Hepatic stellate cell (primary cell): ENCODE data around the gene RSPO4.
A peak's percentile ranks its signal among the peaks of the same experiment; 100 is the strongest.

Experiments
- DNase-seq: peaks from one replicate; pipeline ENCODE4 v3.0.0; 2011; ENCODE audit warnings: low spot score

The RSPO4 gene

DNA sequence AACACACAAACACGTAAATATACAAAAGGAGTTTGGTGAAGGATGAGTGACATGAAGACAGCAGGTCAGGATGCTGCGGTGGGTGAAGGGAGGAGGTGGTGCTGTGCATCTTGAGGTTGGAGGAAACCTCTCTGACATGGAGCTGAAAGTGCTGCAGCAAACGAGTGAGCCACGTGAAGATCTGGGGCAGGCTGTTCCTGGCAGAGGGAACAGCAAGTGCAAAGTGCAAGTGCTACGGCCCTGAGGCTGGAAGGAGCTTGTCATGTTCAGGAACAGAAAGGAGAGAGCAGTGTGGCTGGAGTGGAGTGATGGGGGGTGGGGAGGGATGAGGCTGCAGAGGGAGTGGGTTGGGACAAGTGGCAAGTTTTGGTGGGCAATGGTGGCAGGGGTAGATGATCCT lies 61.2 kb downstream of the RSPO4 start:
- DNase-seq = no peak

DNA sequence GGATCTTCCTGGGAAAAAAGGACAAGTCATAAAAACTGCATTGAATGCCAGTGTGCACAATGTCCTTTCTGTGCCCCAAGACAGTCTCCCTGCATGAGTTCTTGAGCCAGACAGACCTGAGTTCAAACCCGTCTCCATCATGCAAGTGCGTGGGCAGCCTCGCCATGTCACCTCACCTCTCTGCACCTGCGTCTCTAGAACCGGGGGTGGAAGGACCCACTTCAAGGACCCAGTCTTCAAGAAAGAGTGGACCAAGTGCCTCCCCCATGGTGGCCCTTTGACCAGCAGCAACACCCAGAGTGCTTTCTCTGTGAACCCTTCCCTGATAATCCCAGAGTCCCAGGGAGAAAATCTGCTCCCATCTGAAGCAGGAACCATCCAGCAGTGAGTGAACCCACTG lies 62.5 kb downstream of the RSPO4 start:
- no peak for DNase-seq

DNA sequence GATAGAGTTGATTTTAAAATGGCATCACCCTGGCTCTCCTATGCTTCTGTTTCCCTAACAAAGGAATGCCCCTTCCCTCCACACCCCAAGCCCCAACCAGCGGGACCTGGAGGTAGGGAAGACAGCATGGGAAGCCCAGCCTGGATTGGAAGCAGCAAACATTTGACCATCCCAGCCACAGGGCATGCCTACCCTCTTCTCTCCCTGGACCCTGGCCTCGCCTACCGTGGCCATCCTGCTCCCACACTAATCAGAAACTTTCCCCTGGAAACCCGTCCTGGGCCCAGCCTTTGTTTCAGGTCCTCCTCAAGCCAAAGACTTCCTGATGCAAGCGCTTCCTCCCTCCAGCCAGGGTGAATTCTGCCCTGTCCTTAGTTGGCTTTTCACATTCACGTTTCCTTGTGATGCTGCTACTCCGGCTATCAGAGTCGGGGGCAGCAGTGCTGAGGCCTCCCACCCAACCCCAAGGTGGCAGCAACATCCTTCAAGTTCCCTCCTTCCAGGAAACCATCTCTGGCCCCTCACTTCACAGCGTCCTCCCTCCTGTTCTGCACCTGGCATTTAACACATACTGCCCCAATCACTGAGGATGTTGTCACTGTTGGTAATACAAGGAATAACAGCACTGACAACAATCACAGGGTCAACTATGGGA lies 67.8 kb downstream of the RSPO4 start:
- no peak for DNase-seq

DNA sequence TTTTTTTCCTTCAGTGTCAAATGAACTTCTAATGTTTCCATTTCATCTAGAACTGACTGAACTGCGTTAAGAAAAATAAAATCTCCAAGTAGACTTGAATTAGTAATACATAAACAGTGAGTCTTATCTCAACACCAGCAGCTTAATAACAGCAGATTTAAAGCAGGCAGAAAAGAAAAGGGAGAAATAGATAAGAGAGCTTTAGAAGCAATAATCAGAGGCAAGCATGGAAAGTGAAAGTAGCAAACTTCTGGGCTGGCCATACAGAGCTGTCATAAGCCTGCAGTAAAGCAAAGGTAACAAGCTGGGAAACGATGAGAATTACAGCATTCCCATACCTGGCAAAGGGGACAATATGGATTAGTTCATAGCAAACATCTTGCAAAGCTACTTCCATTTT lies 69.1 kb downstream of the RSPO4 start:
- no peak for DNase-seq

DNA sequence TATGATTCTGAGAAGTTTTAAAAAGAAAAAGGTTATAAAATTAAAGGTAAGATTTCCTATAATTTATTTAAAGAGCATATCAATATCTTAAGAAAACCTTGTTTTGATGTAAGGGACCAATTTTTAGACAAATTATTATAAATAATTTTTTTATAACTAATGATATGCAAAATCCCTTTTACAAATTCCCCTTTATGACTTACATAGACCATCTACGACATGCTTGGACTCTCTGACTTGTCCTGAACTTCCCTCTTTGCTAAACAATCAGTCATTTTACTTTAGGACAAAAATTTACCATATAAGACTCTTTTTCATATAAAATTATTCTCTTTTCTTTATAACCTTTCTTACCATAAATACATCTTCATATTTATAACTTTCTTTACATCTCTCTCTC lies 70.7 kb downstream of the RSPO4 start:
- no peak for DNase-seq

DNA sequence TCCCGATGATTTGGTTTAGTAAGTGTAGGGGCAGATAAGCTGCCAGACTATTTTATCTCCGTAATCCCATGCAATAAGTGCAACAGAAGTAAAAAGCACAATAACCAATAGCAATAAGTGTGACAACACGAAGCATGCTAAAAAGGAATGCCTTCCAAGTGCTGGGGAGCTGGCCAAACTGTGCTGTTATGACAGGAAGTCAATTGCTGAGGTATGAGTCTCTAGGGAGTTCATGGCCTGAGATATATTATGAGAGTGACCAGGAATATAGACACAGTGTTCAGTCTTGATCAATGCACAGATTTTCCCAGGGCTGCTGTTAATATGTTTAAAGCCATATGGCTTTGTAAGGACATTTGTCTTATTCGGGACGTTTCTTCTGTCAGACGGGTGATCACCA lies 75.4 kb downstream of the RSPO4 start:
- no peak for DNase-seq

DNA sequence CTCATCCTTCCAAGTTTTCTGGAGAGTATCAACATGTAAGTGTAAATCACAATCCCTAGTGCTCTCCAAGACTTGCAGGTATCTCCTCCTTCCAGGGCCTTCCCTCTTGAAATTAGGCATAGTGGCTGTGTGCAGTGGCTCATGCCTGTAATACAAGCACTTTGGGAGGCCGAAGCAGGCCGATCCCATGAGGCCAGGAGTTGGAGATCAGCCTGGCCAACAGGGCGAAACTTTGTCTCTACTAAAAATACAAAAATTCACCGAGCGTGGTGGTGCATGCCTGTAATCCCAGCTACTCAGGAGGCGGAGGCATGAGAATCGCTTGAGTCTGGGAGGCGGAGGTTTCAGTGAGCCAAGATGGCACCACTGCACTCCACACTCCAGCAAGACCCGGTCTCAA lies 76.6 kb downstream of the RSPO4 start:
- no peak for DNase-seq

DNA sequence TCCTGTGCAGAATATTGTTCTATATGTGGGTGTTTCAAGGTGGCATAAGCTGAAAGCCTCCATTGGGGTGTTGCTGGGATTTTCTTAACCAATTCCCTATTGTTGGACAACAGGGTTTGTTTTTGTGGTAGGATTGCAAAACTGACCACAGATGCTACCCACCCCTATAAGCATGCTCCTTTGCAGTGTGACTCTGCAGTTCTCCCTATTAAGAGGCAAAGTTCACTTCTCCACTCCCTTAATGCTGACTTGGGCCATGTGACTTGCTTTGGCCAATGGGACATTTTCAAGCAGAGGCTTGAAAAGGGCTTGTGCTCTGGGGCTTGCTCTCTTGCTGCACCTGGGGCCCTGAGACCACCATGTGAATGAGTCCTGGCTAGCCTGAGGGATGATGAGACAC lies 77.5 kb downstream of the RSPO4 start:
- DNase-seq = no peak

DNA sequence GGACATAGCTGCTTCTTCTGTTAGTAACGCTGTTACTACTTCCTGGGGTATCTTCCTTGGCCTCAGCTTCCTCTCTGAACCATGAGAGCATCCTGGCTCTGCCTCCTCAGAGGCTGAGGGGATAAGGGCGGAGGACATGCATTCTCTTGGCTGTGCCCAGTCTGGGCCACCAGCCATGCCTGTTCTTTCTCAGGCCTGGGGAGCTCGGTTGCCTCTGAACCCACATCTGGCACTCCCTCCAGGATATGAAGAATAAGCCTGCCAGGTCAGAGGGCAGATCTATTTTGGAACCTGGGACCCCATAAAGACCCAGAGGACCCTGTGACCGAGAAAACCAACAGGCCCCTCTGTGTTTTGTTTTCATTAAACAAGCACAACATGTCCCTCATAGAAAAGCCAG lies 79.3 kb downstream of the RSPO4 start:
- DNase-seq = no peak

DNA sequence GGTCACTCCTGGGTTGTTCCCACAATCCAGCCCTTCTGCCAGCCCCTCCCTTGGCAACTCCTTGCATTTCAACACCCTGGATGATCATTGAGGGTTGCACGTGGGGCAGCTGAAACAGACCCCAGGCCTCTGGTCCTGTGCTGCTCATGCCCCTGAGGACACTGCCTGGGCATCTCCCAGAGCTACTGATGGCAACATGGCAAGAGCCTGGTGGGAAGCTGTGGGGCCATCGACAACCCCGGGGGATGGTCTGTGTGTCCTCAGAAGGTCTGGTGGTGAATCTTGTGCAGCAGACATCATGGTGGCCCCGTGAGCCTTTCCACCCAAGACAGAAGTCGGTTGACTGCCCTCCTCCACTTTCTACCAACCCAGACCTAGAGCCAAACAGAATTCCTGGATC lies 81.0 kb downstream of the RSPO4 start:
- DNase-seq = no peak

DNA sequence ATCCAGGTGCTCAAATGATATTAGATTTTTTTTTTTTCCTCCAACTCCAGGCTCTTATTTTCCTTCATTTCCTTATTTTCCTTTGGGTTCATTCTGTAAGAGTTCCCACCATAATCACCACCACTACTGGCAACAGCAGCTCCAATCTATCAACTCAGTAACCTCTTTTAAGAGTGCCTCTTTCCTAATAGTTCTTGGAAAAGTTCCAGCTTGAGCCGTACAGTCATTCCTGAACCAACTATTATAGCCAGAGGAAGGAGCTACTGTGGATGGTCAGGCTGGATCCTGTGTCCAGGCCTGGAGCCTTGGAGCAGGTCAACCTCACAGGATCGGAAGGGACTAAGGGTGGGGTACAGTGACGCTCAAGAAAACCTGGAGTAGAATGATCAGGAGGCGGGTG lies 81.8 kb downstream of the RSPO4 start:
- DNase-seq = no peak

DNA sequence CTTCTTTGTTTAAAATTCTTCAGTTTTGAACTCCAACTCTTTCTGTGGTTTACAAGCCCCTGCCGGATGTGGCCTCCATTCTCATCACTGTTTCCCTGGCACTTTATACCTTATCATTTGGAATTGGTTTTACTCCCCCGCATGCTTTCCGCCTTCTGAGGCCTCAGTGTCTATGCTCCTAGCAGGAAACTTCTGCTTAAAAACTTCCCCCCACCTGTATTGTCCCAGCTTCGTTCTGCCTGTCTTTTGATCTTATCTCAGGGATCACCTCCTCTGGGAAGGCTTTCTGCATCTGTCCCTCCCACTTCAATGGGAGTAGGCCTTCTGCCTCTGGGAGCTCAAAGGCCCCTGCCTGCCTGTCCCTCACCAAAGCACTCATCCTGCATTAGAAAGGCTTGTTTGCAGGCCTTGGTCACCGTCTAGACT lies 82.6 kb downstream of the RSPO4 start:
- DNase-seq = no peak

DNA sequence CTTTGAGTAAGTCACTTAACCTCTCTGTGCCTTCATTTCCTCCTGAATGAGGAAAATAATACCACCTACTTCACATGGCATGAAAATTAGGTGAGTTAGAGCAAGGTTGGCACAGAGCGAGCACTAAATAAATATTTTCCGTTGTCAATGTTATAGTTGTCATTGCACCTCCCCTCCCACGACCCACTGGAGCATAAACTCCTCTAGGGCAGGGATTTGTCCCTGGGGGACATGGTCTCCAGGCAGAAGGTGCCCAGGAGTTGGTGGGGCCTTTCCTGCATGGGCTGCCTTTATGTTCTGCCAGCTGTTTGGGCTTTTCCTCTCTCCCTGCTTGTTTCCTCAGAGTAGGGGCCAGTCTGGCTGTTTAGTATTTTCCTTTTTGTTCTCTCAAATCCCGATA lies 84.7 kb downstream of the RSPO4 start:
- no peak for DNase-seq

DNA sequence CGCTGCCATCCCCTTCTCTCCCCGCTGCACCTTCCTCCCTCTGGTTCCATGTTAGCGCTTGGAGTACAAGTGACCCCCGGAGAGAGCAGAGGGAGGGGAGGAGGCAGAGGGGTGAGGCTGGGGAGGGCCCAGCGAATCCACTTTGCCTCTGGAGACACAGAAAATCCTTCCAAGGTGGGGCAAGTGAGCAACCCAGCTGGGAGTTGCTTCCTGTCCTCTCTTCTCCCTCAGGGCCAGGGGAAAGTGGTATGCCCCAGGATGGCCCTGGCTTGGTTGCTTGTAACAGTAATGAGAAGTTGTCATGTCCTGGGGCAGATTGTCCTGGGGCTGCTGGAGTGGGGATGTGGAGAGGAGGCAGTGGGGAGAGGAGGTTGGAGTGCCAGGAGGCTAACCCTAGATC lies 85.3 kb downstream of the RSPO4 start:
- no peak for DNase-seq

DNA sequence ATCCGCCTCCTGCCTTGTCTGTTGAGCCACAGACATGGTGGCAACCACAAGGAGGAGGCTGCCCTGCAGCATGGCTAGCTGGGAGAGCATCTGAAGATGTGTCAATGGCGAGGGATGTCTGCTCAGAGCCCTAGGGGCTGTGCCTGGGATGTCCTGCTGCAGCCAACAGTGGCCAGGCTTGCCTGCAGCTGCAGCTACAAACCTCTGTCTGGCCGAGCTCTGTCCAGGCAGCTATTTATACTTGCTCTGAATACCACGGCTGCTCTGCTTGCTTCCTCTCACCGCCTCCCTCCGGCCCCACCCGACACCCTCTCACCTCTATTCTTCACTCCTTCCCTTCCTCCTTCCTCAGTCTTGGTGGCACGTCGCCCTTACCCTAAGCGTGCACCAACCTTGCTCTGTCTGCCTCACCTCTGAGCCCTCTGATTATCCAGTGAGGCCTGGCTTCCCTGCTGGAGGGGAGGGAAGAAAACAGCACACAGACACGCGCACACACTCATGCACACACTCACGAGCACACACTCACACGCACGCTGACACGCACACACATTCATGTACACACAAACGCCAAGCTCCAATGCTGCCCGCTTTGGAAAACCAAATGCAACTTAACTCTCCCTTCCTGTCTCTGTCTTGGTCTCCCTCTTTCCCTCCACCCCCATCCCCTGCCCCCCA lies 85.8 kb downstream of the RSPO4 start, which contains the start of gene ANGPT4:
ANGPT4 (minus strand) TSS at position 210 of the 675 bp plus-strand sequence; CDS start at position 90, 120 bp downstream.
- peak; percentile 34 for DNase-seq

DNA sequence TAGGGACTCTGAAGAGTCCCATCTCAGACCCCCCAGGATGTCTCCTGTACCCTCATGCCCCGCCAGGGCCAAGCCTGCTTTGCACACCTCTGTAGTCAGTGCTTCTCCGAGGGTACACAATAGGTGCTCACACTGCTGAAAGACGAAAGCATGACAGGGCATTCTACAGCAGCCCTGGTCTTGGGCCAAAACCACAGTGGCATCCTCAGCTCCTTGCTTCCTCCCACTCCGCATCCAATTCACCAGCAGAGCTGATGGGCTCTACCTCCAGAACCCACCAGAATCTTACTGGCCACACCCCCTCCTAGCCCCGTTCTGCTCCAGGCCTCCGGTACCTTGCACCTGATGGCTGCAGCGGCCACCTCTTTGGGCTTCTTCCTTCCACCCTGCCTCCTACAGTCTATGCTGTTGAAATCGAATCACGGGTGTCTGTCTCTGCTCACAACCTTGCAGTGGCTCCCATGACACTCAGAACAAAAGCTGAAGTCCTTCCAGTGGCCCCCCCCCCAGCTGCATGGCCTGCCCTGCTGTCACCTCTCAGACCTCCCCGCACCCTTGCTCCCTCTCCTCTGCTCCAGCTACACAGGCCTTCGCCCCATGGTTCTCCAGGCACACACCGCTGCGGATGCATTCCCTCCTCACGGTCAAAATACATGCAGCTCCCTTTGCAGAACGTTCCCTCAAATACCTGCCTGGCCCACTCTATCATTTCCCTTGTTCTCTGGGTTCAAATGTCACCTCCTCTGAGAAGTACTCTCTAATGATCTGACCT lies 87.2 kb downstream of the RSPO4 start:
- DNase-seq = no peak

DNA sequence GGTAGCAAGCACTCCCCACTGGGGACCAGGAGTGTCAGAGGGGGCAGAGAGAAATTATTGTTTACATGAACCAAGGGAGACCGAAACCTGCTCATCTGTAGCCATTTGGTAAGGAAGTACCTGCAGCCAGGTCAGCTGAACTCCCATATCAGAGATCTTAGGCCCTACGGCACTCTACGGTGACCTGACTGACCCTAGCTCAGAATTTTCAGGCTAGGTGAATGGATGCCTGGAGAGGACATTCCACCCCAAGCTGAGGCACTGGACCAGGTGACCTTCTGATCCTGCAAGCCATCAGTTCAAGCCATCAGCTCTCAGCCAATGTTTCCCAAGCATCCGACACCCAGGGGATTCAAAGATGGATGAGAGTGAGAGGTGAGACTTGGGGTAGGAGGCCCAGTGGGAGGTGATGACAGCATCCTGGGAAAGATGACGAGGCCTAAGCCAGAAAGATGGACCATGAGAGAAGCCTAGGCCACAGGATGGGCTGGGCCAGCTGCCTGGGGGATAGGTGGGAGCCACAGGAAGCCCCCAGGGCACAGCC lies 88.7 kb downstream of the RSPO4 start:
- DNase-seq = no peak

DNA sequence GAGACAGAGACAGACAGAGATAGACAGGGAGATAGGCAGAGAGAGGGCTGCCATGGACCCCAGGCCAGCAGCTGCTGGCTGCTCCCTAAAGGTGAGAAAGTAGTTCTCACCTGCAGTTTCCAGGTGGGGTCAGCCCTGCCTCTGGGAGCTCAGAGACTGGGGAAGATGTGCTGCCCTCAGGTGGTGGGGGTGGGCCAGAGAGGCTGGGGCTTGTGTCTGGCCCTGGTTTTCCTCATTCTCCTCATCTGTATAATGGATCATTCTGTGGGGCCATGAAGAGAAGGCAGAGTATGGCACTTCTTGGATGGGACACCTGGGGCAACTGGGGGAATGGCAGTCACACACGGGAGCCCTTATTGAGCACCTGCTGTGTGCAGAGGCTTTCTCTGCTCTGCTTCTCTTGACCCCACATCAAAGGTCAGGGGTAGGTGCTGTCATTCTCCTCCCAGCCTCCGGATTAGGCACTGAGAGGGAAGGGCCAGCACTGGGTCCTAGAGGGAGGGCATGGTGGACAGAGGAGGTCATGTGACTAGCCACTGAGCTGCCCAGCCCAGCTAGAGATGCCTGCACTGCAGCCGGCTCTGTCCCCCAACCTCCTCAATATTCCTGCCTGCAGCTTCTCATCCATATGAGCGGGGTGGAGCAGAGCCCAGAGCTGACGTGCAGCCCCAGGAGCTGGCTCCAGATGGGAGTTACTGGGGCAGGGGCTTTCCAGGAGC lies 90.1 kb downstream of the RSPO4 start:
- no peak for DNase-seq

DNA sequence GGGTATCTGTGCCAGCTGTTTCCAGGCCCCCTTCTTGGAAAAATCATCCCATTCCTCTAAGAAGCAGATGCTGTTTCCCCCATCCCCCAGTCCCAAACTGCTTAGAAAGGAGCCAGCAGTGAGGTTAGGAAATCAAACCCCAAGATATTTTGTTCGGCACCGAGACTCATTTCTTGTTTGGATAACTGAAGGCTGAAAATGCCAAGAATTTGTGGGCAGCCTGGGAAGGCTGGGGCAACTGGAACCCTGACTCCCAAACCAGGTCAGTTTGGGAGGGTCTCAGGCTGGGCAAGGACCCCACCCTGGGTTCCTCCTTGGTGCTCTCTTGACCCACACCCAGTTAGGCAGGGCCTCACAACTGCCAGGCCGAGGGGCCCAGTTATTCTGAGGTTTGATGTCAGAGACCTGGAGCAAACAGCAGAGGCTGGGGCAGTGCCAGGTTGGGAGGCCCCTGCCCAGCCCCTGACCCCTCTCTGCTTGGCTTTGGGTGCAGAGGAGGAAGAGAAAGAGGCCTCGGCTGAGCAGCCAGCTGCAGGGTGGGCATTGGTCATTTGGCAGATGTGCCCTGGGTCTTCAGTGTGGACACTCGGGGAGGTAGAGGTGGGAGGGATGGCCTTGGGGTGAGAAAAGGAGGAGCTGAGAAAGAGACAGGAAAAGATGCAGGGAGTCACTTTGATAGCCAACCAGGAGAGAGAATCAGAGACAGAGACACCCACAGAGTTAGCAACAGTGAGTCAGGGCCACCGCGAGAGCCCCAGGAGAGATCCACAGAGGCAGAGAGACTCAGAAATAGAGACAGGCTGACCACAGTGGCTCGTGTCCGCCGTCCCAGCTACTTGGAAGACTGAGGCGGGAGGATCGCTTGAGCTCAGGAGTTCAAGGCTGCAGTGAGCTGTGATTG lies 91.0 kb downstream of the RSPO4 start:
- DNase-seq = peak; percentile 71

DNA sequence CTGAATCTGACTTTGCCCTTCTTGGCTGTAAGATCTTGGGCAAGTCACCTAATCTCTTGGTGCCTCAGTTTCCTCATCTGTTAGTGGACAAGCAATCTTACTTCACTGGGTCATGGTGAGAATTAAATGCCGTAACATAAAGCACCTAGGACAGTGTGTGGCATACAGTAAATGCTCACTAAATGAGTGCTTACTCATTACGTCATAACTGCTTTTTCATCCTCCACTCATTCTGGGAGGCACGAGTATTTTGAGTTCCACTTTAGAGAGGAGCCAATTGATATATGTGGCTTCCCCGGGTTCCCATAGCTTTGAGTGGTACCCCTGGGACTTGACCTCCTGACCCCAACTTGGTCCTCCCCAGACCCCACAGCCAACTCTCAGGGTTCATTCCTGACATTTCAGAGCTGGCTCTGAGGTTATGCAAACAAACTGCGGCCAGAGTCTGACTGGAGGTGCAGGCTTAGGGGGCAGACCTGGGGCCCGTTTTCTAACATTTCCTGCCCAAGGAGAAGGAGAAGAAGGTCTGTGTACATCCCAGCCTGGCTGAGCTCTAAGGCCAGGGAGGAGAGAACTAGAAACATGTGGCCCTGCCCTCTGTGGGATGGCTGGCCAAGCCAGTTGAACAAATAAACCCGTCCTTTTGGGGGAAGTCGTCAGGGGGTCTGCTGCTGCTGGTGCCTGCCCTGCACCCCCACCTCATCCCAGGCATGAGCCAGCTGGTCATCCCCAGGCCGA lies 91.8 kb downstream of the RSPO4 start:
- peak; percentile 22 for DNase-seq
